Memory B cell (primary cell): ENCODE measurements around the gene MYL4.
"Not testable (repeated sequence)": the region's sequence is repeated elsewhere in the genome, so short reads cannot be mapped to it uniquely, and the experiment has no call there.

ENCODE experiments used
- ATAC-seq: fragments of 150-1000 bp; cut with Tn5 transposase; 2 replicates; pipeline ENCODE4 v1.10.0; 2021; ENCODE audit warnings: low read depth, mild to moderate bottlenecking, moderate library complexity
- DNase-seq, 2 donors: peaks; one replicate each; pipeline ENCODE4 v3.0.0; 2022; ENCODE audit warnings: low spot score in 2 of 2
- H3K27ac Mint-ChIP-seq: one replicate; pipeline ENCODE4 v1.8.0; 2022; ENCODE audit warnings: mild to moderate bottlenecking, moderate library complexity, mixed read lengths
- H3K27me3 Mint-ChIP-seq: one replicate; pipeline ENCODE4 v1.8.0; 2022; ENCODE audit warnings: mixed read lengths
- H3K36me3 Mint-ChIP-seq: one replicate; pipeline ENCODE4 v1.8.0; 2022; ENCODE audit warnings: mild to moderate bottlenecking, mixed read lengths
- H3K4me1 Mint-ChIP-seq: one replicate; pipeline ENCODE4 v1.8.0; 2022; ENCODE audit warnings: mixed read lengths
- H3K4me3 Mint-ChIP-seq: one replicate; pipeline ENCODE4 v1.8.0; 2022; ENCODE audit warnings: mild to moderate bottlenecking, moderate library complexity, mixed read lengths
- H3K9me3 Mint-ChIP-seq: one replicate; pipeline ENCODE4 v1.8.0; 2022; ENCODE audit warnings: mixed read lengths

MYL4 gene

DNA sequence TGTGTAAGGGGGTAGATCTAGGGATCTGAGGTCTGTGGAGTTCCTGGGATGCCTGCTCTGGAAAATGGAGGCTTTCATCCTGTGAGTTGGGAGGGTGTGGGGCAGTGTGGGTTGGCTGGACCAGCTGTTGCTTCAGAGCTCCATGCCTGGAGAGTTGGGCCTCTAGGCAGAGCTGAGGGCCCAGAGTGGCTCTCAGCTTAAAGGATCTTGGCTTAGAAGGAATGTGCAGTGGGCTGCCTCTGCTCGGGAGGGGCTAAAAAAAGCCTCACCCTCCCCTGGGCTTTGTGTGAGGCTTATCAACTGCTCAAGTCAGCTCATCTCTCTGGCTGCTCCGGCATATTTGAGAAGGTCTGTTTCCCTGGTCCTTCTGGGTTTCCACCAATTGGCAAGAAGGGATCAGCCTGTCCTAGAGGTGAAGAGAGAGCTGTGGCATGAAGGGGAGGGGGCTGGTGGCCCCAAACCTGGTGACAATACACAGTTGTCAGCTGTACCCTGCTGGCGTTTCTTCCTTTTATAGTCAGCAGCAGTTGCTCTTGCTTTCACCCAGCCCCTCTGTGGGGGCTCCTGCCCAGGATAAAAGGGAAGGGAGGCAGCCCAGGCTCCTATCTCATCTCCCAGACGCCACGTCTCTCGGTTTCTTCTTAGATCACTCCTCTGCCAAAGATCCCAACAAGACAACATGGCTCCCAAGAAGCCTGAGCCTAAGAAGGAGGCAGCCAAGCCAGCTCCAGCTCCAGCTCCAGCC lies at the start of gene MYL4:
Gene MYL4, plus strand, starts transcription at position 605 of the 745 bp plus-strand sequence. Its CDS starts 75 bp downstream, at position 680.
- Mint-ChIP-seq H3K36me3 (no peaks in the 10 kb centered on the region), H3K4me3 (no peak within 1 kb of the TSS), H3K4me1 (peaks cover 48% of the 10 kb centered on the region), H3K9me3 (no peaks in the 10 kb centered on the region), H3K27me3 (no peaks in the 10 kb centered on the region), H3K27ac (peak within 1 kb of the TSS; percentile 92)
- no peak for ATAC-seq
- DNase-seq: no peak

GRCh38 chr17:47162013-47162622 lies 47.0 kb upstream of the MYL4 start:
- DNase-seq (no peak), ATAC-seq (peak; percentile 51)
- Mint-ChIP-seq H3K36me3 (peaks cover 11% of the 10 kb centered on the region), H3K27ac (peak overlapping the region; percentile 88), H3K9me3 (no peaks in the 10 kb centered on the region), H3K27me3 (no peaks in the 10 kb centered on the region), H3K4me1 (peaks cover 8% of the 10 kb centered on the region), H3K4me3 (peak overlapping the region; percentile 79)

DNA sequence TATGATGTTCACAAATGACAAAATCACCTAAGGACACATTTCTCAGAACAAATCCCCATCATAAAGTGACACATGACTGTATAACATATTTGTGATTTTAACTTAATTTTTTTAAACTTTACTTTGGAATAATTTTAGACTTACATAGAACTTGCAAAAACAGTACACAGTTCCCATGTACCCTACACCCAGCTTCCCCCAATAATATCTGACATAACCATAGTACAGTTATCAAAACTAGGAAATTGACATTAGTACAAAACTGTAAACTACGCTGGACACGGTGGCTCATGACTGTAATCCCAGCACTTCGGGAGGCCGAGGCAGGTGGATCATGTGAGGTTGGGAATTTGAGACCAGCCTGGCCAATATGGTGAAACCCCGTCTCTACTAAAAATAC lies 44.9 kb upstream of the MYL4 start:
- H3K4me3 Mint-ChIP-seq: no peak overlapping the region
- peaks cover 19% of the 10 kb centered on the region for H3K36me3 Mint-ChIP-seq
- H3K27me3 Mint-ChIP-seq: no peaks in the 10 kb centered on the region
- ATAC-seq: no peak
- DNase-seq: no peak
- H3K4me1 Mint-ChIP-seq: peaks cover 8% of the 10 kb centered on the region
- peak overlapping the region; percentile 28 for H3K27ac Mint-ChIP-seq
- no peaks in the 10 kb centered on the region for H3K9me3 Mint-ChIP-seq

- Mint-ChIP-seq H3K36me3 (peaks cover 21% of the 10 kb centered on the region), H3K27ac (peak overlapping the region; percentile 50), H3K4me1 (peaks cover 11% of the 10 kb centered on the region), H3K4me3 (no peak overlapping the region), H3K9me3 (no peaks in the 10 kb centered on the region), H3K27me3 (no peaks in the 10 kb centered on the region)
- ATAC-seq (no peak), DNase-seq (no peak)
Observed at GRCh38 chr17:47165137-47165536, 44.0 kb upstream of the MYL4 start.

DNA sequence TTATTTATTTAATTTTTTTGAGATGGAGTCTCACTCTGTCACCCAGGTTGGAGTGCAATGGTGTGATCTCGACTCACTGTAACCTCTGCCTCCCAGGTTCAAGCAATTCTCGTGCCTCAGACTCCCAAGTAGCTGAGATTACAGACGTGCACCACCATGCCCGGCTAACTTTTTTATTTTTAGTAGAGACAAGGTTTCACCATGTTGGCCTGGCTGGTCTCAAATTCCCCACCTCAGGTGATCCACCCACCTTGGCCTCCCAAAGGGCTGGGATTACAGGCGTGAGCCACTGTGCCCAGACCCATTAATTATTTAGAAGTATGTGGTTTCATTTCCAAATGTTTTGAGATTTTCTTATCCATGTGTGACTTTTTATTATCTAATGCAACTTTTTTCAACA lies 42.3 kb upstream of the MYL4 start:
- Mint-ChIP-seq H3K27ac (peak overlapping the region; percentile 32), H3K36me3 (peaks cover 26% of the 10 kb centered on the region), H3K4me1 (peaks cover 14% of the 10 kb centered on the region)
- not testable (repeated sequence) for H3K27me3 Mint-ChIP-seq, H3K4me3 Mint-ChIP-seq, H3K9me3 Mint-ChIP-seq, DNase-seq, ATAC-seq

- Mint-ChIP-seq H3K4me1 (peaks cover 10% of the 10 kb centered on the region), H3K36me3 (peaks cover 26% of the 10 kb centered on the region)
- not testable (repeated sequence) for H3K9me3 Mint-ChIP-seq, H3K27me3 Mint-ChIP-seq, H3K27ac Mint-ChIP-seq, H3K4me3 Mint-ChIP-seq, DNase-seq, ATAC-seq
Observed at GRCh38 chr17:47168896-47169295, 40.3 kb upstream of the MYL4 start.

DNA sequence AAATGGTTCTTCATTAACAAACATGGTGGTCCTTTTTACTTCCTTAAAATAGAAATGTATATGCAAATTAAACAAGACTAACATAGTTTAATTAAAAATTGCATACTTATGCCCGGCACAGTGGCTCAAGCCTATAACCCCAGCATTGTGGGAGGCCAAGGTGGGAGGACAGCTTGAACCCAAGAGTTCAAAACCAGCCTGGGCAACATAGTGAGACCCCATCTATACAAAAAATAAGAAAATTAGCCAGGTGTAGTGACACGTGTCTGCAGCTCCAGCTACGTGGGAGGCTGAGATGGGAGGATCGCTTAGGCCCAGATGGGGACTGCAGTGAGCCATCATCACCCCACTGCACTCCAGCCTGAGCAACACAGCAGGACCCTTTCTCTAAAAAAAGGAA lies 38.4 kb upstream of the MYL4 start:
- DNase-seq (no peak), ATAC-seq (no peak)
- Mint-ChIP-seq H3K27ac (peak overlapping the region; percentile 45), H3K4me3 (no peak overlapping the region), H3K9me3 (peaks cover 2% of the 10 kb centered on the region), H3K36me3 (peaks cover 26% of the 10 kb centered on the region), H3K27me3 (no peaks in the 10 kb centered on the region), H3K4me1 (peaks cover 14% of the 10 kb centered on the region)

- Mint-ChIP-seq H3K27ac (no peak overlapping the region), H3K4me3 (no peak overlapping the region)
Observed at GRCh38 chr17:47172696-47173565, 36.2 kb upstream of the MYL4 start.

DNA sequence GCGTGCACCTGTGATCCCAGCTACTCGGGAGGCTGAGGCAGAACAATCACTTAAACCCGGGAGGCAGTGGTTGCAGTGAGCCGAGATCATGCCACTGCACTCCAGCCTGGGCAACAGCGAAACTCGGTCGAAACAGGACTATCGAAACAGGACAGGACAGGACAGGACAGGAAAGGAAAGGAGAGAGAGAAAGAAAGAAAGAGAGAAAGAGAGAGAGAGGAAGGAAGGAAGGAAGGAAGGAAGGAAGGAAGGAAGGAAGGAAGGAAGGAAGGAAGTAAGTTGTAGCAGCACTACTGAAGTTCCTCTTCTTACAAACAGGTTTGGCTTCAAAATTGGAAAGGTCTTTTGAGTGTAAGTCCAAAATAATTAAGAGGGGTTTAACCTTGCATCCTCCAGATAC lies 34.3 kb upstream of the MYL4 start:
- peaks cover 23% of the 10 kb centered on the region for H3K4me1 Mint-ChIP-seq
- not testable (repeated sequence) for H3K27me3 Mint-ChIP-seq, H3K9me3 Mint-ChIP-seq, ATAC-seq, H3K27ac Mint-ChIP-seq, DNase-seq, H3K4me3 Mint-ChIP-seq
- H3K36me3 Mint-ChIP-seq: peaks cover 25% of the 10 kb centered on the region

More at GRCh38 chr17:47172696-47173565, 36.2 kb upstream of the MYL4 start:
- DNase-seq (no peak), ATAC-seq (no peak)
- Mint-ChIP-seq H3K4me1 (peaks cover 21% of the 10 kb centered on the region), H3K9me3 (peaks cover 2% of the 10 kb centered on the region), H3K36me3 (peaks cover 23% of the 10 kb centered on the region), H3K27me3 (no peaks in the 10 kb centered on the region)

DNA sequence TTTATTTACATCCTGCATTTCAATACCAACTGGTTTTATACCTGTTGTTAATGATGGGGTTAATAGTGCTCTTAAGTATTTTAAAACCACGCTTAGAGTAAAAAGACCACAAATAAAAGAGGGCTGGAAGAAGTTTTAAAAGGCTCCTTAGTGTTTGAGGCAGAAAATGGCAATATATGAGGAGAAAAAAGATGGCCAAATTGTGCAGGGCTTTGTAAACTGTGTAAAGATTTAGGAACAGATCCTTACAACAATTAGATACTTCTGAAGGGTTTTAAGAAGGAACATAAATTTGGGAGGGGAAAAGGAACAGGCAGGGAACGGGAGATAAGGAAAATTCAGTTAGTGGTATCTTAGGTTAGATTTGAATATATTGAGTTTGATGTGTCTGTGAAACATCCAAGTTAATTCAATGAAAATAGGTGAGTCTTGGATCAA lies 32.7 kb upstream of the MYL4 start:
- H3K36me3 Mint-ChIP-seq: peaks cover 23% of the 10 kb centered on the region

GRCh38 chr17:47177261-47177660 lies 31.9 kb upstream of the MYL4 start:
- peaks cover 23% of the 10 kb centered on the region for H3K36me3 Mint-ChIP-seq

More for the DNA sequence above, 32.7 kb upstream of the MYL4 start:
- H3K9me3 Mint-ChIP-seq: peaks cover 2% of the 10 kb centered on the region
- DNase-seq (no peak), ATAC-seq (no peak)
- H3K27ac Mint-ChIP-seq: no peak overlapping the region
- H3K4me1 Mint-ChIP-seq: peaks cover 15% of the 10 kb centered on the region
- H3K4me3 Mint-ChIP-seq: no peak overlapping the region
- H3K27me3 Mint-ChIP-seq: no peaks in the 10 kb centered on the region

DNA sequence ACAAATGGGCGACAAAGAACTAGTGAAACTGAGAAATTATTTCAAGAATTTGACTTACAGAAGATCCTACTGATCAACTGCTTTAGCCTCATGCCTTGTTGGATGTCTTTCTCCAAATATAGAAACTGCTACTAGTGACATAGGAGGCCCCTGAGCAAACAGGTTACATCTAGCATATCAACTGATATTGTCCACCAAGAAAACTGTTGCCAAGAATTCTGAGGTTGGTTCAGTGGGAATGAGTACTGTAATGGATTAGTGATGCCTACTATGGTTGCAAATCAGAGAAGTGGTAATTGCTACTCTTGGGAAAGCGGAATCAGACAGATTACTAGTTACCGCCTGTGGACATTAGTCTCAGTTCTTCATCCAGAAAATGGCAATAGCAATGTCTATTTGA lies 30.0 kb upstream of the MYL4 start:
- H3K36me3 Mint-ChIP-seq: peaks cover 22% of the 10 kb centered on the region
- ATAC-seq (no peak), DNase-seq (no peak)
- H3K4me1 Mint-ChIP-seq: peaks cover 21% of the 10 kb centered on the region
- H3K27ac Mint-ChIP-seq: no peak overlapping the region
- H3K4me3 Mint-ChIP-seq: no peak overlapping the region
- no peaks in the 10 kb centered on the region for H3K27me3 Mint-ChIP-seq
- H3K9me3 Mint-ChIP-seq: peaks cover 2% of the 10 kb centered on the region

More at GRCh38 chr17:47177261-47177660, 31.9 kb upstream of the MYL4 start:
- Mint-ChIP-seq H3K27ac (no peak overlapping the region), H3K4me1 (peaks cover 18% of the 10 kb centered on the region), H3K9me3 (peaks cover 2% of the 10 kb centered on the region), H3K4me3 (no peak overlapping the region), H3K27me3 (no peaks in the 10 kb centered on the region)
- no peak for DNase-seq
- ATAC-seq: no peak

GRCh38 chr17:47180337-47180736 lies 28.8 kb upstream of the MYL4 start:
- Mint-ChIP-seq H3K4me3 (no peak overlapping the region), H3K27ac (no peak overlapping the region), H3K36me3 (peaks cover 18% of the 10 kb centered on the region), H3K9me3 (no peaks in the 10 kb centered on the region), H3K4me1 (peaks cover 23% of the 10 kb centered on the region), H3K27me3 (no peaks in the 10 kb centered on the region)
- ATAC-seq: no peak
- no peak for DNase-seq

DNA sequence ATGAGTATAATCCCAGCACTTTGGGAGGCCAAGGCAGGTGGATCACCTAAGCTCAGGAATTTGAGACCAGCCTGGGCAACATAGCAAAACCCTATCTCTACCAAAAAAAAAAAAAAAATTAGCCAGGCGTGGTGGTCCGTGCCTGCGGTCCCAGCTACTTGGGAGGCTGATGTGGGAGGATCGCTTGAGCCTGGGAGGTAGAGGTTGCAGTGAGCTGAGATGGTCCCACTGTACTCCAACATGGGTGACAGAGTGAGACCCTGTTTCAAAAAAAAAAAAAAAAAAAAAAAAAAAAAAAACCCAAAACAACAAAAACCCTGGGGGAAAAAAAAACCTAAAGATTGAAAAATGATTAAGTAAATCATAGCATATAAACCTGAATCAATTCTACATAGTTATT lies 28.2 kb upstream of the MYL4 start:
- Mint-ChIP-seq H3K4me1 (peaks cover 26% of the 10 kb centered on the region), H3K36me3 (peaks cover 20% of the 10 kb centered on the region)
- H3K9me3 Mint-ChIP-seq, ATAC-seq, H3K27me3 Mint-ChIP-seq, DNase-seq, H3K27ac Mint-ChIP-seq, H3K4me3 Mint-ChIP-seq: not testable (repeated sequence)
